Astrocyte (in vitro differentiated cells and primary cell): Measurements from ENCODE around the gene SPCS1. TPM values are rescaled to one million over a fixed set of nuclear protein-coding genes. Genes with fewer than 3 reads are reported as not detected.

ENCODE experiments used
- DNase-seq: peaks from one replicate; pipeline ENCODE4 v3.0.0-alpha.2; 2010; ENCODE audit warnings: low read depth
- FAIRE-seq: peaks from 2 replicates; lab custom pipeline; 2011; peaks lifted over from hg19 to GRCh38; lab: Jason Lieb, UNC
- H2AFZ ChIP-seq: 2 replicates; pipeline ENCODE4 v1.6.0; 2012; ENCODE audit warnings: low read depth, low read length, inconsistent platforms
- H3K27ac ChIP-seq: 2 replicates; pipeline ENCODE4 v1.5.1; 2011; ENCODE audit warnings: low read depth, low read length, inconsistent platforms
- H3K27me3 ChIP-seq: 2 replicates; pipeline ENCODE4 v1.6.0; 2011; ENCODE audit warnings: low read length, inconsistent platforms; ENCODE audit not compliant: insufficient read depth
- H3K36me3 ChIP-seq: 2 replicates; pipeline ENCODE4 v1.5.1; 2011; ENCODE audit warnings: low read length, inconsistent platforms; ENCODE audit not compliant: insufficient read depth
- H3K4me1 ChIP-seq: 2 replicates; pipeline ENCODE4 v1.5.1; 2011; ENCODE audit warnings: low read length, inconsistent platforms; ENCODE audit not compliant: insufficient read depth
- H3K4me2 ChIP-seq: 2 replicates; pipeline ENCODE4 v1.6.0; 2012; ENCODE audit warnings: low read length, inconsistent platforms
- H3K4me3 ChIP-seq: 2 replicates; pipeline ENCODE4 v1.5.1; 2011; ENCODE audit warnings: low read depth, mild to moderate bottlenecking, low read length, inconsistent platforms; ENCODE audit not compliant: insufficient read depth
- H3K79me2 ChIP-seq: 2 replicates; pipeline ENCODE4 v1.6.0; 2012; ENCODE audit warnings: mild to moderate bottlenecking, low read length, inconsistent platforms; ENCODE audit not compliant: insufficient read depth
- H3K9ac ChIP-seq: 2 replicates; pipeline ENCODE4 v1.6.0; 2012; ENCODE audit warnings: mild to moderate bottlenecking, low read length, inconsistent platforms
- H3K9me3 ChIP-seq: 2 replicates; pipeline ENCODE4 v1.5.1; 2012; ENCODE audit warnings: low read depth, mild to moderate bottlenecking, low read length, inconsistent platforms; ENCODE audit not compliant: insufficient read depth
- H4K20me1 ChIP-seq: 2 replicates; pipeline ENCODE4 v1.6.0; 2012; ENCODE audit warnings: low read length, inconsistent platforms; ENCODE audit not compliant: insufficient read depth
- H3K27ac Mint-ChIP-seq: one replicate; pipeline ENCODE4 v1.8.0; 2021; ENCODE audit warnings: mild to moderate bottlenecking, mixed read lengths; ENCODE audit not compliant: unreplicated experiment
- H3K27me3 Mint-ChIP-seq: one replicate; pipeline ENCODE4 v1.8.0; 2021; ENCODE audit warnings: low read depth, mixed read lengths; ENCODE audit not compliant: unreplicated experiment
- H3K36me3 Mint-ChIP-seq: one replicate; pipeline ENCODE4 v1.8.0; 2021; ENCODE audit warnings: low read depth, mixed read lengths; ENCODE audit not compliant: unreplicated experiment
- H3K4me1 Mint-ChIP-seq: one replicate; pipeline ENCODE4 v1.8.0; 2021; ENCODE audit warnings: low read depth, mixed read lengths; ENCODE audit not compliant: unreplicated experiment
- H3K4me3 Mint-ChIP-seq: one replicate; pipeline ENCODE4 v1.8.0; 2021; ENCODE audit warnings: mild to moderate bottlenecking, moderate library complexity, mixed read lengths; ENCODE audit not compliant: unreplicated experiment
- H3K9me3 Mint-ChIP-seq: one replicate; pipeline ENCODE4 v1.8.0; 2021; ENCODE audit warnings: mild to moderate bottlenecking, mixed read lengths; ENCODE audit not compliant: unreplicated experiment
- CTCF ChIP-seq: IDR thresholded peaks from 2 replicates; pipeline ENCODE4 v1.5.1; 2011; ENCODE audit warnings: low read depth, mild to moderate bottlenecking, inconsistent platforms, low read length, moderate library complexity; ENCODE audit not compliant: insufficient read depth
- EZH2 ChIP-seq: IDR thresholded peaks from 2 replicates; pipeline ENCODE4 v1.6.1; 2012; ENCODE audit warnings: mild to moderate bottlenecking, low read length, inconsistent platforms; ENCODE audit not compliant: insufficient read depth
- total RNA-seq: library from RNA; stranded (reverse); gene quantifications from 2 replicates; pipeline ENCODE4 v1.2.1, GENCODE V29; 2021

Gene SPCS1
- total RNA-seq, 1 donor from 2014 or later = 110 TPM

- peaks cover 26% of the 10 kb centered on the region for H3K4me1 Mint-ChIP-seq
- no peaks in the 10 kb centered on the region for H3K27me3 Mint-ChIP-seq
- DNase-seq = no peak
- Histone ChIP-seq H2AFZ (no peak overlapping the region), H3K36me3 (peaks cover 61% of the 10 kb centered on the region), H3K9me3 (no peaks in the 10 kb centered on the region), H3K27me3 (no peaks in the 10 kb centered on the region), H3K4me2 (no peak overlapping the region), H4K20me1 (peaks cover 51% of the 10 kb centered on the region), H3K79me2 (peaks cover 44% of the 10 kb centered on the region), H3K4me1 (no peaks in the 10 kb centered on the region), H3K9ac (no peak overlapping the region), H3K4me3 (no peak overlapping the region), H3K27ac (no peak overlapping the region)
- H3K4me3 Mint-ChIP-seq = no peak overlapping the region
- peaks cover 18% of the 10 kb centered on the region for H3K36me3 Mint-ChIP-seq
- TF ChIP-seq CTCF (no peak), EZH2 (no peak)
- H3K9me3 Mint-ChIP-seq = no peaks in the 10 kb centered on the region
- FAIRE-seq = no peak
- H3K27ac Mint-ChIP-seq = peak overlapping the region; percentile 34
These were observed 8.9 kb upstream of the SPCS1 start for GRCh38 chr3:52696830-52697631.

- Mint-ChIP-seq H3K4me3 (no peak overlapping the region), H3K36me3 (peaks cover 18% of the 10 kb centered on the region), H3K9me3 (no peaks in the 10 kb centered on the region), H3K4me1 (peaks cover 25% of the 10 kb centered on the region), H3K27me3 (no peaks in the 10 kb centered on the region), H3K27ac (peak overlapping the region; percentile 36)
- H3K4me2 ChIP-seq = no peak overlapping the region
- H3K36me3 ChIP-seq = peaks cover 59% of the 10 kb centered on the region
- no peaks in the 10 kb centered on the region for H3K9me3 ChIP-seq
- no peaks in the 10 kb centered on the region for H3K4me1 ChIP-seq
- peaks cover 48% of the 10 kb centered on the region for H3K79me2 ChIP-seq
- peak overlapping the region; percentile 3 for H3K27ac ChIP-seq
- no peak overlapping the region for H3K4me3 ChIP-seq
- H3K27me3 ChIP-seq = no peaks in the 10 kb centered on the region
- no peak for TF ChIP-seq CTCF
- no peak for TF ChIP-seq EZH2
- H2AFZ ChIP-seq = no peak overlapping the region
- FAIRE-seq (no peak), DNase-seq (no peak)
- no peak overlapping the region for H3K9ac ChIP-seq
- peaks cover 51% of the 10 kb centered on the region for H4K20me1 ChIP-seq
These were observed 8.3 kb upstream of the SPCS1 start for GRCh38 chr3:52697632-52697965.

GRCh38 chr3:52703341-52703740, 2.6 kb upstream of the SPCS1 start:
- H3K9me3 Mint-ChIP-seq = no peaks in the 10 kb centered on the region
- peak overlapping the region; percentile 97 for H3K4me3 Mint-ChIP-seq
- Histone ChIP-seq H3K4me2 (peak overlapping the region; percentile 100), H2AFZ (no peak overlapping the region), H3K9ac (no peak overlapping the region), H3K4me3 (peak overlapping the region; percentile 86), H3K36me3 (peaks cover 13% of the 10 kb centered on the region), H3K27me3 (no peaks in the 10 kb centered on the region), H3K27ac (no peak overlapping the region), H3K79me2 (peaks cover 93% of the 10 kb centered on the region), H3K9me3 (no peaks in the 10 kb centered on the region), H4K20me1 (peaks cover 16% of the 10 kb centered on the region), H3K4me1 (peaks cover 24% of the 10 kb centered on the region)
- no peak overlapping the region for H3K27ac Mint-ChIP-seq
- H3K27me3 Mint-ChIP-seq = no peaks in the 10 kb centered on the region
- no peak for TF ChIP-seq CTCF
- TF ChIP-seq EZH2 = no peak
- H3K36me3 Mint-ChIP-seq = peaks cover 4% of the 10 kb centered on the region
- FAIRE-seq (no peak), DNase-seq (no peak)
- peaks cover 20% of the 10 kb centered on the region for H3K4me1 Mint-ChIP-seq
